ENCODE results near the gene TRIM59.
"Not testable (repeated sequence)": the region's sequence is repeated elsewhere in the genome, so short reads cannot be mapped to it uniquely, and the experiment has no call there.

Gene TRIM59

GRCh38 chr3:160454995-160455394, 5.4 kb upstream of the TRIM59 start:
- no peak for DNase-seq

GRCh38 chr3:160452251-160452650, 2.7 kb upstream of the TRIM59 start:
- not testable (repeated sequence) for DNase-seq

GRCh38 chr3:160451602-160452001, 2.0 kb upstream of the TRIM59 start:
- no peak for DNase-seq

GRCh38 chr3:160450846-160451245, 1.3 kb upstream of the TRIM59 start:
- no peak for DNase-seq

- DNase-seq = no peak
These were observed 546 bp downstream of the TRIM59 start for GRCh38 chr3:160448845-160449635.

GRCh38 chr3:160447544-160447943, 2.0 kb downstream of the TRIM59 start:
- no peak for DNase-seq

DNA sequence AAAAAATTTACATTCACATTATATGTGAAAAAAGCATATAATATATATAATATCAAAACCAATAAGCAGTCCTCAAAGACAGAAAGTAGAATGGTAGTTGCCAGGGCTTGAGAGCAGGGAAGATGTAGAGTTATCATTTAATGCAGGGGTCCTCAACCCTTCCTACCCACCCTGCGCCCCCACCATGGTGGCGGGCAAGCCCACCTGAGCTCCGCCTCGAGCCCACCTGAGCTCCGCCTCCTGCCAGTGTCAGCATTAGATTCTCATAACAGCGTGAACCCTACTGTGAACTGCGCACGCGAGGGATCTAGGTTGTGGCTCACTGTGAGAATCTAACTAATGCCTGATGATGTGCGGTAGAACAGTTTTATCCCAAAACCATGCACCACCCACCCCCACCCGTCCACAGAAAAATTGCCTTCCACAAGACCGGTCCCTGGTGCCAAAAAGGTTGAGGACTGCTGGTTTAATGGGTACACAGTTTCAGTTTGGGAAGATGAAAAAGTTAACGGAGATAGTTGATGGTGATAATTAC, 3.0 kb downstream of the TRIM59 start:
- DNase-seq = no peak

DNA sequence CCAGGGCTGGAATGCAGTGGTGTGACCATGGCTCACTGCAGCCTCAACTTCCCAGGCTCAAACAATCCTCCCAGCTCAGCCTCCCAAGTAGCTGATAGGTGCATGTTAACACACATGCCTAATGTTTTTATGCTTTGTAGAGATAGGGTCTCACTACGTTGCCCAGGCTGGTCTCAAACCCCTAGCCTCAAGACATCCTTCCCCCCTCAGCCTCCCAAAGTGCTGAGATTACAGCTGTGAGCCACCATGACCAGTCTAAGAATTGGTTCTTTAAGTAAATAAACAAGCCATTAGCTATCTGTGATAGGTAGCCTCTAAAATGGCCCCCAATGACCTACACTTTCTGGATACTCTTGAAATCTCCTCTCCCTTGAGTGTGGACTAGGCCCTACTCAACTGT, 3.7 kb downstream of the TRIM59 start:
- DNase-seq = no peak

- no peak for DNase-seq
These were observed 5.2 kb downstream of the TRIM59 start for GRCh38 chr3:160444411-160444810.

DNA sequence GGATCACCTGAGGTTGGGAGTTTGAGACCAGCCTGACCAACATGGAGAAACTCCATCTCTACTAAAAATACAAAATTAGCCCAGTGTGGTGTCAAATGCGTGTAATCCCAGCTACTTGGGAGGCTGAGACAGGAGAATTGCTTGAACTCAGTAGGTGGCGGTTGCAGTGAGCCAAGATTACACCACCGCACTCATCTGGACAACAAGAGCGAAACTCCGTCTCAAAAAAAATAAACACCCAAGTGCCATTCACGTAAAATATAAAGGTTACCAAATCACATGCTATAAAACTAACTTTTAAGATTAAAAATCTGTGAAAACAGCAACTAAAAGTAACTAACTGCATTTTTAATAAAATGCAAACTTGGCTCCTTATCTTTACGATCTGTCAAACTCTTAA, 8.9 kb downstream of the TRIM59 start:
- DNase-seq = no peak

- no peak for DNase-seq
These were observed 12.5 kb downstream of the TRIM59 start for GRCh38 chr3:160437083-160437455.

DNA sequence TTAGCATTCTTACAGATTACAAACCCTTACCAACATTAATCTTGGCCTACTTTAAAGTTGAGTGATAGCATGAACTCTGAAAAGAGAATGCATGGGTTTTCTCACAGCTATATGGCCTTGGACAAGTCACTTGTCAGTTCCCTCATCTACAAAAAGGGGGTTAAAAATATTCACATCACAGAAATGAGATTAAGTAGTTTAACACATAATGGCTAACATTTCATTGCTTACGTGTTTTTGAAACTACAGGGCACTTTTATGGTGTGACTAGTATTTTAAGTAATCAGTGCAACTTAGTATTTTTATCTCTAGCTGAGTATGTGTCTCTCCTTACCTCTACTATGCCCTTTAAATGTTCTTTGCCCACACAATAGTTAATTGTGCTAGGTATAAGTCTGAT, 13.8 kb downstream of the TRIM59 start:
- no peak for DNase-seq

DNA sequence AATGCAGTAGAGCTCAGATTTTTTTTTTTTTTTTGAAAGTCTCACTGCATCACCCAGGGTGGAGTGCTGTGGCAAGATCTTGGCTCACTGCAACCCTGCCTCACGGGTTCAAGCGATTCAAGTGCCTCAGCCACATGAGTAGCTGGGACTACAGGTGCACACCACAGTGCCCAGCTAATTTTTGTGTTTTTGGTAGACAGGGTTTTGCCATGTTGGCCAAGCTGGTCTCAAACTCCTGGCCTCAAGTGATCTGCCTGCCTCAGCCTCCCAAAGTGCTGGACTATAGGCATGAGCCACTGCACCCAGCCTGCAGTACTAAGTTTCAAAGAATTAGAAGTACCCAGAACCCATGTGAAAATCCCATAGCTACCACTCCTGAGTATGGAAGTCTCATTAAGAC, 14.5 kb downstream of the TRIM59 start:
- DNase-seq = no peak

DNA sequence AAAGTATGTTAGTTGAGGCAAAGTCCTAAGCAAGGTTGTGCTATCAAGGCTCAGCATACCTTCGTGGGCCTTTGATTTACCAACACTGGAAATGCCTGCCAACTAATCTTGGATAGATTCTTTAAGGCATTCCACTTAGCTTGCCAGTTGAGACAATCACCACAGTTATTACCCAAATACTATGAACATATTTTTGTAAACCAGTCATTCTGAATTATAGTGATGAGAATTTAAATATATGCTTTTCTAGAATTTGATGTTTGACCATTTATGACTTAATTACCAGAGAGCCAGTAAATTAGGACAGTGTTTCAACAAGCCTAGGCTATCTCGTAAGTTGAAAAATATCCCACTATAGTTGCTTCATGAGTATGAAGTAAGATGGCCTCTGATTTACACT, 15.5 kb downstream of the TRIM59 start:
- no peak for DNase-seq

- DNase-seq = no peak
These were observed 21.7 kb downstream of the TRIM59 start for GRCh38 chr3:160427832-160428424.

DNA sequence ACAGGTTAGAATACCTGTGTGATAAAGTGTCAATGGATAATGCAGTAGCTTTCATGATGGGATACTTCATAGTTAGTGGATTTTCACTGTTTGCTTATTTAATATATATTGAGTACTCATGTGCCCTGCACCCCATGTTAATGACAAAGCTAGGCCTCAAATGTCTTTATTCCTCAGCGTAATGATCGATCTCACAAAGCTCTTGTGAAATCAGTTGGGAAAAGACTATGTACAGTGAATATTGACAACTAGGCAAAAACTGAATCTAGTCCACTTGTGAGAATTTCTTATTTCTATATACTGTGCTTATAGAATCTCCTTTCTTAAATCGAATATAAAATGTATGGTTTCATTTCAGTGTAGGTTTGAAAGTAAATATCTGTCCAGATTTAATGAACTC, 32.3 kb downstream of the TRIM59 start:
- DNase-seq = no peak

- peak; percentile 76 to 80 for DNase-seq
These were observed 35.9 kb downstream of the TRIM59 start for GRCh38 chr3:160413613-160414248.

DNA sequence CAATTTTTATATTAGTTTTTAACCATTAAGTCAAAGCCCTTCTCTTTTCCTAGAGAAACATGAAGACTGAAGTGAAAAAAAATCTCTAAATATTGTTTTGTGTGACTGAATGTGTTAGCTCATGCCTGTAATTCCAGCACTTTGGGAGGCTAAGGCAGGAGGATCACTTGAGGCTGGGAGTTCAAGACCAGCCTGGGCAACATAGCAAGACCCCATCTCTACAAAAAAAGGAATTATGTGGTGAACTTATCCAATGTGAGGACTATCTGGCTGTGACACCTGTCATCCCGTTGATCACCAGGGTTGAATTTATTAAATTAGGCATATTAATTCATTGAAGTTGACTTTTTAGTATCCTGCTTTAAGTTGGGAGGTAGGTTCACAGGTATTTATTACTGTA, 37.1 kb downstream of the TRIM59 start:
- DNase-seq = no peak

GRCh38 chr3:160409812-160410610, 39.6 kb downstream of the TRIM59 start:
- DNase-seq = no peak

DNA sequence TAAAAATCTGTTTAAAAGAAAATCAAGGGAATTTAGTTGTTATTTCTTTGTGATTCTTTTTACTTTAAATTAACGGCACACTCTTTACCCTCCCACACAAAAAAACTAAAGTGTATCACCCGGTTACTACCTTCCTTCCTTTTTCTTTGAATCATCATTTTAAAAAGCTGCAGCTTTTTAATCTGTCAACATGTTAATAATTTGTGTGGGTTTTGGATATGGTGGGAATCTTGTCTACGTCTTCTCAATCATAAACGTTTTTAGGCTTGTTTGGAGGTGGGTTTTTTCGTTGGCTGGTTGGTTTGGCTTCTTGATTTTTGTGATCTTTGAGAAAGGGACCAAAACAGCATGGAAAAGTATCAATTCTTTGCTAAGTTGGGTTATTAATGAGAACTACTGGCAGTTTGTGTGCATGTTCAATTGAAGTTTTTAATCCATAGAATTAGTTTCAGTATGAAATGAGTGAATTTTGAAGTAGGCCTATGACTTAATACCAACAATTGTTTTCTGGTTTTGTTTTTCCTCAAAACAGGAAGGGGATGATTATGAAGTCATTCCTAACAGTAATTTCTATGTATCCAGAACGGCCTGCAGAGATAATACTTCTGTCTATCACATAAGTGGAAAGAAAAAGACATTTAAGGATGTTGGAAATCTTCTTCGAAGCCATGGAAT, 45.7 kb downstream of the TRIM59 start:
- no peak for DNase-seq

DNA sequence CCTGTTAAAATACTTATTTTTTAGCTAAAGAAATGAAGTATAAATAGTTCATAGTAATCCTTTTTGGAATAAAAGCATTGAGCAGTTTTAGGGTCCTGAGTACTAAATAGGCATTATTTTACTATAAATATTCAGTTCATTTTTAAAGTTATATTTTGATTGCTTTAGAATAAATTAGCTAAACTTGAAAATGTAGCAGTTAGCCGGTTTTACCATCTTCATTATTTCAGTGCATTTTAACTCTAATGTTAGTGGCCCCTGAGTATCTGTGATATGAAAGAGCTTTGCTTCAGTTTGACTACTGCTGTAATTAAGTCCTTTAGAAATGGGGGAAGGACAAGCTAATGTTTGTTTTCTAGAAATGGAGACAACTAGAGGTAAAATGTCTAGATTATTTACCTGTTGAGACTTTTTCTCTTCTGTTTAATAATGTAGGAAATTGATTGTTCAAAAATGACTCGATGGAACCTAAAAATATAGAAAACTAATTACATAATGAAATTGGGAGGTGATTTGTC, 46.5 kb downstream of the TRIM59 start:
- DNase-seq = no peak

All from NCI-H446 (cell line).